Osteoblast (primary cell): Measurements from ENCODE around the gene ATP1B1. TPM values are rescaled to one million over a fixed set of nuclear protein-coding genes. Genes with fewer than 3 reads are reported as not detected.
A peak's percentile ranks its signal among the peaks of the same experiment; 100 is the strongest.

Experiments
- DNase-seq: peaks from one replicate; pipeline ENCODE4 v3.0.0; 2011; ENCODE audit warnings: low spot score, mixed read lengths; ENCODE audit not compliant: insufficient read length; ENCODE audit errors: missing footprints
- H2AFZ ChIP-seq: 2 replicates; pipeline ENCODE4 v1.6.0; 2011; ENCODE audit warnings: mild to moderate bottlenecking, low read length
- H3K27ac ChIP-seq: 2 replicates; pipeline ENCODE4 v1.5.1; 2011; ENCODE audit warnings: mild to moderate bottlenecking, low read depth, low read length, moderate library complexity
- H3K27me3 ChIP-seq: 2 replicates; pipeline ENCODE4 v1.6.0; 2012; ENCODE audit warnings: mild to moderate bottlenecking, control low read depth, inconsistent platforms, low read length, moderate library complexity; ENCODE audit not compliant: insufficient read depth
- H3K36me3 ChIP-seq: 2 replicates; pipeline ENCODE4 v1.5.1; 2011; ENCODE audit warnings: mild to moderate bottlenecking, low read length, control low read depth, moderate library complexity; ENCODE audit not compliant: insufficient read depth
- H3K4me1 ChIP-seq: 2 replicates; pipeline ENCODE4 v1.5.1; 2011; ENCODE audit warnings: mild to moderate bottlenecking, low read length, control low read depth, moderate library complexity; ENCODE audit not compliant: insufficient read depth
- H3K4me2 ChIP-seq: 2 replicates; pipeline ENCODE4 v1.6.0; 2011; ENCODE audit warnings: mild to moderate bottlenecking, low read length; ENCODE audit not compliant: insufficient read depth
- H3K4me3 ChIP-seq: fragments of 200-600 bp; sonication (generic); 3 replicates; pipeline ENCODE4 v1.5.1; 2012; ENCODE audit warnings: mild to moderate bottlenecking, low read length, inconsistent platforms; ENCODE audit not compliant: insufficient read depth
- H3K79me2 ChIP-seq: 2 replicates; pipeline ENCODE4 v1.6.0; 2012; ENCODE audit warnings: mild to moderate bottlenecking, low read length, control low read depth, inconsistent platforms; ENCODE audit not compliant: insufficient read depth
- H3K9me3 ChIP-seq: 2 replicates; pipeline ENCODE4 v1.5.1; 2011; ENCODE audit warnings: low read depth, low read length, control low read depth
- H4K20me1 ChIP-seq: 2 replicates; pipeline ENCODE4 v1.6.0; 2012; ENCODE audit warnings: mild to moderate bottlenecking, low read length, control low read depth; ENCODE audit not compliant: insufficient read depth
- CTCF ChIP-seq: IDR thresholded peaks from 2 replicates; pipeline ENCODE4 v1.5.1; 2011; ENCODE audit warnings: mild to moderate bottlenecking, low read depth, low read length, moderate library complexity; ENCODE audit errors: extremely low read depth
- total RNA-seq: library from RNA; depleted of rRNA; stranded (reverse); fragments of >200 nt; gene quantifications from 2 replicates; pipeline ENCODE4 v1.2.3, GENCODE V29; 2012

The ATP1B1 gene
- total RNA-seq, 1 donor, result 8.3 TPM

GRCh38 chr1:169126335-169126734 is 19.8 kb downstream of the ATP1B1 start:
- Histone ChIP-seq H3K4me1 (peaks cover 23% of the 10 kb centered on the region), H3K4me2 (no peak overlapping the region), H3K27me3 (no peaks in the 10 kb centered on the region), H4K20me1 (no peaks in the 10 kb centered on the region), H3K79me2 (peaks cover 10% of the 10 kb centered on the region), H3K9me3 (no peaks in the 10 kb centered on the region), H3K4me3 (no peak overlapping the region), H3K27ac (no peak overlapping the region), H2AFZ (no peak overlapping the region), H3K36me3 (peaks cover 4% of the 10 kb centered on the region)
- DNase-seq, result no peak
- no peak for TF ChIP-seq CTCF

DNA sequence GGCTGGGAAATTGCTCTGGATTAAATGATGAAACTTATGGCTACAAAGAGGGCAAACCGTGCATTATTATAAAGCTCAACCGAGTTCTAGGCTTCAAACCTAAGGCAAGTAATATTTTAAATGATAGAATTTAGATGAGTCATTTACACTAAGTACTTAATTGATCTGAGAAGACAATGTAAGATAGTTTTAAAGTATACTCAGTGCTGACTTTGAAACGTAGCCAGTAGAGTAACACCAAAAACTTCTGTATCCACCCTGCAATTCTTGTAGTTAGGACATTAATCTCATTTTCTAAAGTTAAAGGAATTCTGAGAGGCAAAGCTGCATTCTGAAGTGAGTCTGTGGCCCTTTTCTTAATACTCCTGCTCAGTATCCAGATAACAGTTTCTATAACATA is 20.8 kb downstream of the ATP1B1 start:
- Histone ChIP-seq H3K27ac (no peak overlapping the region), H3K9me3 (no peaks in the 10 kb centered on the region), H3K79me2 (peaks cover 4% of the 10 kb centered on the region), H3K4me1 (peaks cover 23% of the 10 kb centered on the region), H4K20me1 (no peaks in the 10 kb centered on the region), H3K4me3 (no peak overlapping the region), H3K4me2 (no peak overlapping the region), H3K27me3 (no peaks in the 10 kb centered on the region), H2AFZ (no peak overlapping the region), H3K36me3 (peaks cover 5% of the 10 kb centered on the region)
- TF ChIP-seq CTCF, result no peak
- DNase-seq, result no peak

GRCh38 chr1:169128562-169128961 is 22.1 kb downstream of the ATP1B1 start:
- Histone ChIP-seq H2AFZ (no peak overlapping the region), H3K9me3 (no peaks in the 10 kb centered on the region), H3K79me2 (no peaks in the 10 kb centered on the region), H3K36me3 (peaks cover 5% of the 10 kb centered on the region), H3K4me3 (no peak overlapping the region), H4K20me1 (no peaks in the 10 kb centered on the region), H3K4me2 (no peak overlapping the region), H3K4me1 (peaks cover 23% of the 10 kb centered on the region), H3K27me3 (no peaks in the 10 kb centered on the region), H3K27ac (peak overlapping the region; percentile 49)
- no peak for DNase-seq
- no peak for TF ChIP-seq CTCF

GRCh38 chr1:169129109-169129784 is 22.8 kb downstream of the ATP1B1 start:
- peaks cover 5% of the 10 kb centered on the region for H3K36me3 ChIP-seq
- H2AFZ ChIP-seq, result no peak overlapping the region
- H3K27me3 ChIP-seq, result no peaks in the 10 kb centered on the region
- peak; percentile 75 for DNase-seq
- H3K27ac ChIP-seq, result peak overlapping the region; percentile 49
- peak overlapping the region; percentile 45 for H3K4me2 ChIP-seq
- no peaks in the 10 kb centered on the region for H3K79me2 ChIP-seq
- no peaks in the 10 kb centered on the region for H4K20me1 ChIP-seq
- peak overlapping the region; percentile 34 for H3K4me3 ChIP-seq
- no peaks in the 10 kb centered on the region for H3K9me3 ChIP-seq
- H3K4me1 ChIP-seq, result peaks cover 23% of the 10 kb centered on the region
- TF ChIP-seq CTCF, result no peak
